GM23338 (cell line): ENCODE results near the gene JKAMP. TPM values are rescaled to one million over a fixed set of nuclear protein-coding genes. Genes with fewer than 3 reads are reported as not detected.

Source experiments
- ATAC-seq: fragments of 200-7000 bp; cut with Tn5 transposase; 3 replicates; pipeline ENCODE4 v1.9.1; 2020
- DNase-seq: peaks from one replicate; pipeline ENCODE4 v3.0.0-alpha.2; 2015; ENCODE audit warnings: low spot score
- H2AFZ ChIP-seq: fragments of 200-600 bp; sonication (generic); 2 replicates; pipeline ENCODE4 v1.8.0; 2016; ENCODE audit warnings: antibody characterized with exemption, mild to moderate bottlenecking, moderate library complexity
- H3F3A ChIP-seq: fragments of 200-600 bp; sonication (generic); replicated peaks from 2 replicates; pipeline ENCODE4 v1.8.0; 2017; ENCODE audit warnings: antibody characterized with exemption, mixed run types, low read depth
- H3K27ac ChIP-seq: fragments of 200-600 bp; sonication (generic); 2 replicates; pipeline ENCODE4 v1.6.1; 2016; ENCODE audit warnings: low read depth
- H3K27me3 ChIP-seq: fragments of 200-600 bp; sonication (generic); 2 replicates; pipeline ENCODE4 v1.8.0; 2016; ENCODE audit warnings: mild to moderate bottlenecking, mixed run types, moderate library complexity; ENCODE audit not compliant: insufficient read depth
- H3K36me3 ChIP-seq: fragments of 200-600 bp; sonication (generic); 2 replicates; pipeline ENCODE4 v1.8.0; 2016; ENCODE audit warnings: mild to moderate bottlenecking; ENCODE audit not compliant: insufficient read depth
- H3K4me1 ChIP-seq: fragments of 200-600 bp; sonication (generic); 2 replicates; pipeline ENCODE4 v1.8.0; 2016; ENCODE audit warnings: mild to moderate bottlenecking, moderate library complexity; ENCODE audit not compliant: insufficient read depth
- H3K4me2 ChIP-seq: fragments of 200-600 bp; sonication (generic); 2 replicates; pipeline ENCODE4 v1.7.1; 2017; ENCODE audit warnings: mixed run types
- H3K4me3 ChIP-seq: fragments of 200-600 bp; sonication (generic); 2 replicates; pipeline ENCODE4 v1.6.1; 2016; ENCODE audit warnings: mixed run types
- H3K79me2 ChIP-seq: fragments of 200-600 bp; sonication (generic); replicated peaks from 2 replicates; pipeline ENCODE4 v1.8.0; 2017; ENCODE audit warnings: mild to moderate bottlenecking; ENCODE audit not compliant: insufficient read depth
- H3K9me2 ChIP-seq: fragments of 200-600 bp; sonication (generic); 2 replicates; pipeline ENCODE4 v1.8.0; 2017; ENCODE audit not compliant: insufficient read depth
- H4K20me1 ChIP-seq: fragments of 200-600 bp; sonication (generic); replicated peaks from 2 replicates; pipeline ENCODE4 v1.8.0; 2017; ENCODE audit warnings: mild to moderate bottlenecking; ENCODE audit not compliant: insufficient read depth
- H3K27ac Mint-ChIP-seq: 2 replicates; pipeline ENCODE4 v1.8.0; 2020; ENCODE audit warnings: inconsistent platforms, mild to moderate bottlenecking, moderate library complexity, mixed read lengths
- H3K27me3 Mint-ChIP-seq: 3 replicates; pipeline ENCODE4 v1.8.0; 2022; ENCODE audit warnings: low read depth, mild to moderate bottlenecking, moderate library complexity, mixed read lengths, inconsistent platforms; ENCODE audit not compliant: insufficient read depth, poor library complexity
- H3K36me3 Mint-ChIP-seq: 3 replicates; pipeline ENCODE4 v1.8.0; 2021; ENCODE audit warnings: low read depth, mild to moderate bottlenecking, inconsistent platforms, moderate library complexity, mixed read lengths
- H3K4me1 Mint-ChIP-seq: 3 replicates; pipeline ENCODE4 v1.8.0; 2020; ENCODE audit warnings: mild to moderate bottlenecking, inconsistent platforms, mixed read lengths
- H3K4me3 Mint-ChIP-seq: 3 replicates; pipeline ENCODE4 v1.8.0; 2021; ENCODE audit warnings: moderate library complexity, mild to moderate bottlenecking, inconsistent platforms, mixed read lengths
- H3K9me3 Mint-ChIP-seq: 3 replicates; pipeline ENCODE4 v1.8.0; 2020; ENCODE audit warnings: moderate library complexity, mild to moderate bottlenecking, inconsistent platforms, mixed read lengths
- CREB1 ChIP-seq: fragments of 250-450 bp; sonication (Bioruptor Pico); IDR thresholded peaks from 2 replicates; pipeline ENCODE4 v1.5.0; 2020; ENCODE audit warnings: low read depth, mild to moderate bottlenecking, moderate library complexity
- JUNB ChIP-seq: IDR thresholded peaks from one replicate; pipeline ENCODE4 v1.6.1; 2016; ENCODE audit warnings: antibody characterized with exemption; ENCODE audit not compliant: unreplicated experiment
- NANOG ChIP-seq: IDR thresholded peaks from 2 replicates; pipeline ENCODE4 v1.6.1; 2016; ENCODE audit warnings: antibody characterized with exemption, borderline replicate concordance
- POLR2AphosphoS5 ChIP-seq: IDR thresholded peaks from 2 replicates; pipeline ENCODE4 v1.6.1; 2016; ENCODE audit warnings: antibody characterized with exemption, low read depth
- STAT1 ChIP-seq: IDR thresholded peaks from one replicate; pipeline ENCODE4 v1.6.1; 2016; ENCODE audit warnings: antibody characterized with exemption; ENCODE audit not compliant: unreplicated experiment
- ZNF114 ChIP-seq: fragments of 250-450 bp; sonication (Bioruptor Pico); IDR thresholded peaks from 2 replicates; pipeline ENCODE4 v1.5.0; 2020; ENCODE audit warnings: mild to moderate bottlenecking, moderate library complexity
- ZNF331 ChIP-seq: fragments of 250-450 bp; sonication (Bioruptor Pico); IDR thresholded peaks from 2 replicates; pipeline ENCODE4 v1.5.0; 2020; ENCODE audit warnings: low read depth, mild to moderate bottlenecking, moderate library complexity
- polyA plus RNA-seq: library from polyadenylated mRNA; unstranded; fragments of >200 nt; fragmentation: Nextera tagmentation; extraction: Ambion mirVana; gene quantifications from 2 replicates; pipeline ENCODE4 v1.2.1, GENCODE V29; 2016
- total RNA-seq: library from RNA; depleted of rRNA; stranded (reverse); fragments of >200 nt; shearing (Covaris generic); gene quantifications from 2 replicates; pipeline ENCODE4 v1.2.3, GENCODE V29; 2014
- TF ChIP-seq, protein P1 (sequence below): fragments of 250-450 bp; sonication (Bioruptor Pico); IDR thresholded peaks from 2 replicates; pipeline ENCODE4 v1.5.0; 2020; ENCODE audit warnings: mild to moderate bottlenecking, moderate library complexity
- TF ChIP-seq, protein P2 (sequence below): IDR thresholded peaks from 2 replicates; pipeline ENCODE4 v1.6.1; 2016; ENCODE audit warnings: antibody characterized with exemption
- TF ChIP-seq, protein P3 (sequence below): IDR thresholded peaks from one replicate; pipeline ENCODE4 v1.6.1; 2018; ENCODE audit warnings: antibody characterized with exemption; ENCODE audit not compliant: unreplicated experiment
- TF ChIP-seq, protein P4 (sequence below), 2 experiments: fragments of 200-600 bp in 1 of 2; sonication (generic) in 1 of 2; conservative IDR thresholded peaks; 2 replicates each; pipeline versions ENCODE4 v1.5.1 to v1.6.1; 2016 to 2017; ENCODE audit warnings: antibody characterized with exemption in 2 of 2, low read depth in 2 of 2, mild to moderate bottlenecking in 2 of 2, moderate library complexity in 1 of 2

JKAMP gene
- total and polyA plus RNA-seq, 2 experiments from 2014 or later, result 31.6 to 66.8 TPM

DNA sequence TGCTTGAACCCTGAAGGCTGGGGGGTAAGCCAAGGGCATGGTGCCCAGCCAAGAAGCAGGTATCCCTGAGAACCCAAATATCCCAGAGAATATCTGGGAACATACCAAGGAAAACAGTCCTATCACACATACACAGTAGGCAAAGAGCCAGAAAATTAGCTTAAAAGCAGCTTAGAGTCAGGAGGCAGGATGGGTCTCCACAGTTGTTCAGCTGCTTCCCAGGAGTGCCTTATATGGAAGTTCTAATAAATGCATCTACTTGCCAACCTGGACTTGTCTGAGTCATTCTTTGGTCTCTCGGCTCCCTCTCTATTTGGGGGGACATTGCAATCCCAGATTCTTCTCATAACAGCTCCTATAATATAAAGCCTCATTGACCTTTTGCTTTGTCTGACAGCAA lies 10.1 kb upstream of the JKAMP start:
- ATAC-seq, result no peak
- Mint-ChIP-seq H3K36me3 (peaks cover 28% of the 10 kb centered on the region), H3K9me3 (no peaks in the 10 kb centered on the region), H3K4me1 (no peaks in the 10 kb centered on the region), H3K4me3 (no peak overlapping the region), H3K27ac (no peak overlapping the region), H3K27me3 (peaks cover 2% of the 10 kb centered on the region)
- Histone ChIP-seq H2AFZ (no peak overlapping the region), H3K36me3 (peaks cover 18% of the 10 kb centered on the region), H3K4me1 (no peaks in the 10 kb centered on the region), H3K79me2 (no peaks in the 10 kb centered on the region), H3K9me2 (no peaks in the 10 kb centered on the region), H3K27ac (no peak overlapping the region), H3F3A (no peaks in the 10 kb centered on the region), H3K4me2 (no peak overlapping the region), H3K4me3 (no peak overlapping the region), H4K20me1 (peaks cover 11% of the 10 kb centered on the region; the same call in 1 of the 2 replicates), H3K27me3 (no peaks in the 10 kb centered on the region)
- no peak for TF ChIP-seq STAT1
- no peak for TF ChIP-seq ZNF331 (CRISPR knock-in tag)
- TF ChIP-seq, protein P1, sequence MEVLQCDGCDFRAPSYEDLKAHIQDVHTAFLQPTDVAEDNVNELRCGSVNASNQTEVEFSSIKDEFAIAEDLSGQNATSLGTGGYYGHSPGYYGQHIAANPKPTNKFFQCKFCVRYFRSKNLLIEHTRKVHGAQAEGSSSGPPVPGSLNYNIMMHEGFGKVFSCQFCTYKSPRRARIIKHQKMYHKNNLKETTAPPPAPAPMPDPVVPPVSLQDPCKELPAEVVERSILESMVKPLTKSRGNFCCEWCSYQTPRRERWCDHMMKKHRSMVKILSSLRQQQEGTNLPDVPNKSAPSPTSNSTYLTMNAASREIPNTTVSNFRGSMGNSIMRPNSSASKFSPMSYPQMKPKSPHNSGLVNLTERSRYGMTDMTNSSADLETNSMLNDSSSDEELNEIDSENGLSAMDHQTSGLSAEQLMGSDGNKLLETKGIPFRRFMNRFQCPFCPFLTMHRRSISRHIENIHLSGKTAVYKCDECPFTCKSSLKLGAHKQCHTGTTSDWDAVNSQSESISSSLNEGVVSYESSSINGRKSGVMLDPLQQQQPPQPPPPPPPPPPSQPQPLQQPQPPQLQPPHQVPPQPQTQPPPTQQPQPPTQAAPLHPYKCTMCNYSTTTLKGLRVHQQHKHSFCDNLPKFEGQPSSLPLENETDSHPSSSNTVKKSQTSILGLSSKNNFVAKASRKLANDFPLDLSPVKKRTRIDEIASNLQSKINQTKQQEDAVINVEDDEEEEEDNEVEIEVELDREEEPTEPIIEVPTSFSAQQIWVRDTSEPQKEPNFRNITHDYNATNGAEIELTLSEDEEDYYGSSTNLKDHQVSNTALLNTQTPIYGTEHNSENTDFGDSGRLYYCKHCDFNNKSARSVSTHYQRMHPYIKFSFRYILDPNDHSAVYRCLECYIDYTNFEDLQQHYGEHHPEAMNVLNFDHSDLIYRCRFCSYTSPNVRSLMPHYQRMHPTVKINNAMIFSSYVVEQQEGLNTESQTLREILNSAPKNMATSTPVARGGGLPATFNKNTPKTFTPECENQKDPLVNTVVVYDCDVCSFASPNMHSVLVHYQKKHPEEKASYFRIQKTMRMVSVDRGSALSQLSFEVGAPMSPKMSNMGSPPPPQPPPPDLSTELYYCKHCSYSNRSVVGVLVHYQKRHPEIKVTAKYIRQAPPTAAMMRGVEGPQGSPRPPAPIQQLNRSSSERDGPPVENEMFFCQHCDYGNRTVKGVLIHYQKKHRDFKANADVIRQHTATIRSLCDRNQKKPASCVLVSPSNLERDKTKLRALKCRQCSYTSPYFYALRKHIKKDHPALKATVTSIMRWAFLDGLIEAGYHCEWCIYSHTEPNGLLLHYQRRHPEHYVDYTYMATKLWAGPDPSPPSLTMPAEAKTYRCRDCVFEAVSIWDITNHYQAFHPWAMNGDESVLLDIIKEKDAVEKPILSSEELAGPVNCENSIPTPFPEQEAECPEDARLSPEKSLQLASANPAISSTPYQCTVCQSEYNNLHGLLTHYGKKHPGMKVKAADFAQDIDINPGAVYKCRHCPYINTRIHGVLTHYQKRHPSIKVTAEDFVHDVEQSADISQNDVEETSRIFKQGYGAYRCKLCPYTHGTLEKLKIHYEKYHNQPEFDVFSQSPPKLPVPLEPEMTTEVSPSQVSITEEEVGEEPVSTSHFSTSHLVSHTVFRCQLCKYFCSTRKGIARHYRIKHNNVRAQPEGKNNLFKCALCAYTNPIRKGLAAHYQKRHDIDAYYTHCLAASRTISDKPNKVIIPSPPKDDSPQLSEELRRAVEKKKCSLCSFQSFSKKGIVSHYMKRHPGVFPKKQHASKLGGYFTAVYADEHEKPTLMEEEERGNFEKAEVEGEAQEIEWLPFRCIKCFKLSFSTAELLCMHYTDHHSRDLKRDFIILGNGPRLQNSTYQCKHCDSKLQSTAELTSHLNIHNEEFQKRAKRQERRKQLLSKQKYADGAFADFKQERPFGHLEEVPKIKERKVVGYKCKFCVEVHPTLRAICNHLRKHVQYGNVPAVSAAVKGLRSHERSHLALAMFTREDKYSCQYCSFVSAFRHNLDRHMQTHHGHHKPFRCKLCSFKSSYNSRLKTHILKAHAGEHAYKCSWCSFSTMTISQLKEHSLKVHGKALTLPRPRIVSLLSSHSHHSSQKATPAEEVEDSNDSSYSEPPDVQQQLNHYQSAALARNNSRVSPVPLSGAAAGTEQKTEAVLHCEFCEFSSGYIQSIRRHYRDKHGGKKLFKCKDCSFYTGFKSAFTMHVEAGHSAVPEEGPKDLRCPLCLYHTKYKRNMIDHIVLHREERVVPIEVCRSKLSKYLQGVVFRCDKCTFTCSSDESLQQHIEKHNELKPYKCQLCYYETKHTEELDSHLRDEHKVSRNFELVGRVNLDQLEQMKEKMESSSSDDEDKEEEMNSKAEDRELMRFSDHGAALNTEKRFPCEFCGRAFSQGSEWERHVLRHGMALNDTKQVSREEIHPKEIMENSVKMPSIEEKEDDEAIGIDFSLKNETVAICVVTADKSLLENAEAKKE (CRISPR knock-in tag), result no peak
- TF ChIP-seq, protein P2, sequence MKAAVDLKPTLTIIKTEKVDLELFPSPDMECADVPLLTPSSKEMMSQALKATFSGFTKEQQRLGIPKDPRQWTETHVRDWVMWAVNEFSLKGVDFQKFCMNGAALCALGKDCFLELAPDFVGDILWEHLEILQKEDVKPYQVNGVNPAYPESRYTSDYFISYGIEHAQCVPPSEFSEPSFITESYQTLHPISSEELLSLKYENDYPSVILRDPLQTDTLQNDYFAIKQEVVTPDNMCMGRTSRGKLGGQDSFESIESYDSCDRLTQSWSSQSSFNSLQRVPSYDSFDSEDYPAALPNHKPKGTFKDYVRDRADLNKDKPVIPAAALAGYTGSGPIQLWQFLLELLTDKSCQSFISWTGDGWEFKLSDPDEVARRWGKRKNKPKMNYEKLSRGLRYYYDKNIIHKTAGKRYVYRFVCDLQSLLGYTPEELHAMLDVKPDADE, result no peak
- no peak for TF ChIP-seq POLR2AphosphoS5
- TF ChIP-seq, protein P3, sequence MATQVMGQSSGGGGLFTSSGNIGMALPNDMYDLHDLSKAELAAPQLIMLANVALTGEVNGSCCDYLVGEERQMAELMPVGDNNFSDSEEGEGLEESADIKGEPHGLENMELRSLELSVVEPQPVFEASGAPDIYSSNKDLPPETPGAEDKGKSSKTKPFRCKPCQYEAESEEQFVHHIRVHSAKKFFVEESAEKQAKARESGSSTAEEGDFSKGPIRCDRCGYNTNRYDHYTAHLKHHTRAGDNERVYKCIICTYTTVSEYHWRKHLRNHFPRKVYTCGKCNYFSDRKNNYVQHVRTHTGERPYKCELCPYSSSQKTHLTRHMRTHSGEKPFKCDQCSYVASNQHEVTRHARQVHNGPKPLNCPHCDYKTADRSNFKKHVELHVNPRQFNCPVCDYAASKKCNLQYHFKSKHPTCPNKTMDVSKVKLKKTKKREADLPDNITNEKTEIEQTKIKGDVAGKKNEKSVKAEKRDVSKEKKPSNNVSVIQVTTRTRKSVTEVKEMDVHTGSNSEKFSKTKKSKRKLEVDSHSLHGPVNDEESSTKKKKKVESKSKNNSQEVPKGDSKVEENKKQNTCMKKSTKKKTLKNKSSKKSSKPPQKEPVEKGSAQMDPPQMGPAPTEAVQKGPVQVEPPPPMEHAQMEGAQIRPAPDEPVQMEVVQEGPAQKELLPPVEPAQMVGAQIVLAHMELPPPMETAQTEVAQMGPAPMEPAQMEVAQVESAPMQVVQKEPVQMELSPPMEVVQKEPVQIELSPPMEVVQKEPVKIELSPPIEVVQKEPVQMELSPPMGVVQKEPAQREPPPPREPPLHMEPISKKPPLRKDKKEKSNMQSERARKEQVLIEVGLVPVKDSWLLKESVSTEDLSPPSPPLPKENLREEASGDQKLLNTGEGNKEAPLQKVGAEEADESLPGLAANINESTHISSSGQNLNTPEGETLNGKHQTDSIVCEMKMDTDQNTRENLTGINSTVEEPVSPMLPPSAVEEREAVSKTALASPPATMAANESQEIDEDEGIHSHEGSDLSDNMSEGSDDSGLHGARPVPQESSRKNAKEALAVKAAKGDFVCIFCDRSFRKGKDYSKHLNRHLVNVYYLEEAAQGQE, result no peak
- no peak for TF ChIP-seq NANOG
- TF ChIP-seq ZNF114 (CRISPR knock-in tag), result no peak
- TF ChIP-seq, protein P4, sequence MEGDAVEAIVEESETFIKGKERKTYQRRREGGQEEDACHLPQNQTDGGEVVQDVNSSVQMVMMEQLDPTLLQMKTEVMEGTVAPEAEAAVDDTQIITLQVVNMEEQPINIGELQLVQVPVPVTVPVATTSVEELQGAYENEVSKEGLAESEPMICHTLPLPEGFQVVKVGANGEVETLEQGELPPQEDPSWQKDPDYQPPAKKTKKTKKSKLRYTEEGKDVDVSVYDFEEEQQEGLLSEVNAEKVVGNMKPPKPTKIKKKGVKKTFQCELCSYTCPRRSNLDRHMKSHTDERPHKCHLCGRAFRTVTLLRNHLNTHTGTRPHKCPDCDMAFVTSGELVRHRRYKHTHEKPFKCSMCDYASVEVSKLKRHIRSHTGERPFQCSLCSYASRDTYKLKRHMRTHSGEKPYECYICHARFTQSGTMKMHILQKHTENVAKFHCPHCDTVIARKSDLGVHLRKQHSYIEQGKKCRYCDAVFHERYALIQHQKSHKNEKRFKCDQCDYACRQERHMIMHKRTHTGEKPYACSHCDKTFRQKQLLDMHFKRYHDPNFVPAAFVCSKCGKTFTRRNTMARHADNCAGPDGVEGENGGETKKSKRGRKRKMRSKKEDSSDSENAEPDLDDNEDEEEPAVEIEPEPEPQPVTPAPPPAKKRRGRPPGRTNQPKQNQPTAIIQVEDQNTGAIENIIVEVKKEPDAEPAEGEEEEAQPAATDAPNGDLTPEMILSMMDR (conservative IDR thresholded peaks at IDR 0.05; ENCODE audit: low read depth in 2 of 2), result no peak
- no peak for TF ChIP-seq CREB1
- no peak for TF ChIP-seq JUNB
- DNase-seq, result no peak
